Lower lobe of right lung (tissue), 2 donors: ENCODE data around the gene TRIM63. TPM values are rescaled to one million over a fixed set of nuclear protein-coding genes. Genes with fewer than 3 reads are reported as not detected.
A peak's percentile ranks its signal among the peaks of the same experiment; 100 is the strongest.

ENCODE experiments used
- ATAC-seq, 2 donors: fragments of 200-7000 bp; cut with Tn5 transposase; one replicate each; pipeline ENCODE4 v1.9.1; 2020 to 2022; ENCODE audit warnings: mild to moderate bottlenecking in 2 of 2, moderate library complexity in 2 of 2
- DNase-seq: peaks from one replicate; pipeline ENCODE4 v3.0.0-alpha.2; 2020
- H3K27ac ChIP-seq: fragments of 200-600 bp; one replicate; pipeline ENCODE4 v1.8.0; 2022
- H3K27me3 ChIP-seq: fragments of 200-600 bp; one replicate; pipeline ENCODE4 v1.8.0; 2022; ENCODE audit warnings: low read depth
- H3K36me3 ChIP-seq: fragments of 200-600 bp; one replicate; pipeline ENCODE4 v1.8.0; 2022; ENCODE audit warnings: mild to moderate bottlenecking
- H3K4me1 ChIP-seq: fragments of 200-600 bp; one replicate; pipeline ENCODE4 v1.8.0; 2022
- H3K4me3 ChIP-seq: fragments of 200-600 bp; one replicate; pipeline ENCODE4 v1.8.0; 2022; ENCODE audit warnings: mild to moderate bottlenecking
- H3K9me3 ChIP-seq: fragments of 200-600 bp; one replicate; pipeline ENCODE4 v1.8.0; 2022
- CTCF ChIP-seq: fragments of 200-600 bp; IDR thresholded peaks from one replicate; pipeline ENCODE4 v1.8.0; 2022; ENCODE audit warnings: antibody characterized with exemption, mild to moderate bottlenecking
- intact Hi-C: fragments of 100-400 bp; cut with DNase I; formaldehyde crosslinking; loops from one replicate; pipeline ENCODE4 v1.11.0; 2022
- long read RNA-seq: library from polyadenylated mRNA; unstranded; transcript quantifications from one replicate; pipeline ENCODE4 v2.0.0, GENCODE V29; 2021
- total RNA-seq: library from RNA; stranded (reverse); fragmentation: NEBNext Ultra II Directional; extraction: Animal tissue kit (Norgen Biotek cat#: 25700); gene quantifications from one replicate; pipeline ENCODE4 v1.2.1, GENCODE V29; 2021
- donor health status: DM: no; HTN: yes; CAD: no; lungs with severe emphysema.

TRIM63 gene
- total RNA-seq, result 0.53 TPM
- long read RNA-seq, result 0 reads

GRCh38 chr1:26067432-26067911 lies at the start of gene TRIM63:
TRIM63 (minus strand) TSS chr1:26067630; CDS start chr1:26067494, 136 bp downstream.
- no peak for DNase-seq
- intact Hi-C loops, result no loop called here

GRCh38 chr1:26114165-26114927 lies 46.9 kb upstream of the TRIM63 start:
- TF ChIP-seq CTCF, result no peak
- no peaks in the 10 kb centered on the region for H3K27me3 ChIP-seq
- no peaks in the 10 kb centered on the region for H3K9me3 ChIP-seq
- DNase-seq, result no peak
- intact Hi-C loops, result no loop called here
- peak overlapping the region; percentile 4 for H3K4me3 ChIP-seq
- H3K36me3 ChIP-seq, result peaks cover 54% of the 10 kb centered on the region
- peaks cover 37% of the 10 kb centered on the region for H3K4me1 ChIP-seq
- H3K27ac ChIP-seq, result peak overlapping the region; percentile 38
- peak in 1 of 2 donors; percentile 37 for ATAC-seq

More at GRCh38 chr1:26067432-26067911, at the start of gene TRIM63:
- Histone ChIP-seq H3K4me3 (no peak within 1 kb of the TSS), H3K9me3 (no peaks in the 10 kb centered on the region), H3K27ac (no peak within 1 kb of the TSS), H3K27me3 (peaks cover 6% of the 10 kb centered on the region), H3K4me1 (no peaks in the 10 kb centered on the region), H3K36me3 (no peaks in the 10 kb centered on the region)
- ATAC-seq, result no peak
- TF ChIP-seq CTCF, result no peak

GRCh38 chr1:26112407-26112775 lies 45.0 kb upstream of the TRIM63 start:
- no peak for DNase-seq
- TF ChIP-seq CTCF, result no peak
- Histone ChIP-seq H3K9me3 (no peaks in the 10 kb centered on the region), H3K27me3 (no peaks in the 10 kb centered on the region), H3K4me1 (peaks cover 37% of the 10 kb centered on the region), H3K36me3 (peaks cover 35% of the 10 kb centered on the region), H3K27ac (peak overlapping the region; percentile 96), H3K4me3 (peak overlapping the region; percentile 98)
- intact Hi-C loops, result no loop called here
- peak; percentile 3 to 5 for ATAC-seq

GRCh38 chr1:26111530-26112406 lies 44.3 kb upstream of the TRIM63 start, which contains the start of gene PDIK1L:
PDIK1L (plus strand) TSS chr1:26111824; CDS start chr1:26114309, 2,485 bp downstream.
- no peaks in the 10 kb centered on the region for H3K9me3 ChIP-seq
- peak within 1 kb of the TSS; percentile 98 for H3K4me3 ChIP-seq
- DNase-seq (peak; percentile 96), ATAC-seq (peak; percentile 92 to 97)
- TF ChIP-seq CTCF, result no peak
- H3K4me1 ChIP-seq, result peaks cover 37% of the 10 kb centered on the region
- peaks cover 29% of the 10 kb centered on the region for H3K36me3 ChIP-seq
- H3K27me3 ChIP-seq, result no peaks in the 10 kb centered on the region
- intact Hi-C loops, result no loop called here
- H3K27ac ChIP-seq, result peak within 1 kb of the TSS; percentile 96

GRCh38 chr1:26110731-26111529 lies 43.5 kb upstream of the TRIM63 start:
- Histone ChIP-seq H3K27me3 (no peaks in the 10 kb centered on the region), H3K4me3 (peak overlapping the region; percentile 98), H3K27ac (peak overlapping the region; percentile 96), H3K36me3 (peaks cover 21% of the 10 kb centered on the region), H3K4me1 (peaks cover 37% of the 10 kb centered on the region), H3K9me3 (no peaks in the 10 kb centered on the region)
- intact Hi-C loops, result no loop called here
- peak; percentile 79 for ATAC-seq
- peak; percentile 89 for DNase-seq
- TF ChIP-seq CTCF, result no peak
